LHCN-M2 (cell line): ENCODE measurements around the gene USP48. TPM values are rescaled to one million over a fixed set of nuclear protein-coding genes. Genes with fewer than 3 reads are reported as not detected.
"Not testable (repeated sequence)": the region's sequence is repeated elsewhere in the genome, so short reads cannot be mapped to it uniquely, and the experiment has no call there.

Experiments
- DNase-seq: peaks from one replicate; pipeline ENCODE4 v3.0.0-alpha.2; 2012; ENCODE audit warnings: low read depth
- total RNA-seq: library from RNA; depleted of rRNA; stranded (reverse); fragments of >200 nt; gene quantifications from 2 replicates; pipeline ENCODE4 v1.2.3, GENCODE V29; 2014

USP48 gene
- total RNA-seq, 1 experiment from 2014 or later: 25.1 TPM

DNA sequence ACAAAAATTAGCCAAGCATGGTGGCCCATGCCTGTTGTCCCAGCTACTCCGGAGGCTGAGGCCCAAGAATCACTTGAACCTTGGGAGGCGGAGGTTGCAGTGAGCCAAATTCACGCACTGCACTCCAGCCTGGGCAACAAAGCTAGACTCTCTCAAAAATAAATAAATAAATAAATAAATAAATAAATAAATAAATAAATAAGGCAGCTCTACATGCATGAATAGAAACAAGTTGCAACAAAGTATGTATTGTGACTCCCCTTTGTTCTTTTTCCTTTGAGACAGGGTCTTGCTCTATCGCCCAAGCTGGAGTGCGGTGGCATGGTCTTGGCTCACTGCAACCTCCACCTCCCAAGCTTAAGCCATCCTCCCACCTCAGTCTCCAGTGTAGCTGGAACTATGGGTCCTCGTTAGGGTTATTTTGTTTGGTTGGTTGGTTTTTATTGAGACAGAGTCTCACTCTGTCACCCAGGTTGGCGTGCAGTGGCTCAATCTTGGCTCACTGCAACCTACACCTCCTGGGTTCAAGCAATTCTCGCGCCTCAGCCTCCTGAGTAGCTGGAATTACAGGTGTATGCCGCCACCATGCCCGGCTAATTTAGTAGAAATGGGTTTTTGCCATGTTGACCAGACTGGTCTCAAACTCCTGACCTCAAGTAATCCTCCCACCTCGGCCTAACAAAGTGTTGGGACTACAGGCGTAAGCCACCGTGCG is 8.0 kb downstream of the USP48 start:
- no peak for DNase-seq

GRCh38 chr1:21773585-21773984 is 9.4 kb downstream of the USP48 start:
- no peak for DNase-seq

DNA sequence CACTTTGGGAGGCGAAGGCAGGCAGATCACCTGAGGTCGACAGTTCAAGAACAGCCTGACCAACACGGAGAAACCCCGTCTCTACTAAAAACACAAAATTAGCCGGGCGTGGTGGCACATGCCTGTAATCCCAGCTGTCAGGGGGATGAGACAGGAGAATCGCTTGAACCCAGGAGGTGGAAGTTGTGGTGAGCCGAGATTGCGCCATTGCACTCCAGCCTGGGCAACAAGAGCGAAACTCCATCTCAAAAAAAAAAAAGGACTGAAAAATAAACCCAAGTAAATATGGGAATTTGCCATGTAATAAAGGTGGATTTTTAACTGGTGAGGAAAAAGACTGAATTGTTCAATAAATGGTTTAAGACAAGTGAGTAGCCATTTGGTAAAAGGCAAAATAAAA is 11.3 kb downstream of the USP48 start:
- DNase-seq: not testable (repeated sequence)

DNA sequence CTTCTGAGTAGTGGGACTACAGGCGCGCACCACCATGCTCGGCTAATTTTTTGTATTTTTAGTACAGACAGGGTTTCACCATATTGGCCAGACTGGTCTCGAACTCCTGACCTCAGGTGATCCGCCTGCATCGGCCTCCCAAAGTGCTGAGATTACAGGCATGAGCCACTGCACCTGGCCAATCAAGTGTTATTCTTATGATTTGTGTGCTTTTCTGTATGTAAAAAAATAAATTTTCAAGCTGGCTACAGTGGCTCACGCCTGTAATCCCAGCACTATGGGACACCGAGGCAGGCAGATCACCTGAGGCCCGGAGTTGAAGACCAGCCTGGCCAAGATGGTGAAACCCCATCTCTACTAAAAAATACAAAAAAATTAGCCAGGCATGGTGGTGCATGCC is 12.3 kb downstream of the USP48 start:
- not testable (repeated sequence) for DNase-seq

DNA sequence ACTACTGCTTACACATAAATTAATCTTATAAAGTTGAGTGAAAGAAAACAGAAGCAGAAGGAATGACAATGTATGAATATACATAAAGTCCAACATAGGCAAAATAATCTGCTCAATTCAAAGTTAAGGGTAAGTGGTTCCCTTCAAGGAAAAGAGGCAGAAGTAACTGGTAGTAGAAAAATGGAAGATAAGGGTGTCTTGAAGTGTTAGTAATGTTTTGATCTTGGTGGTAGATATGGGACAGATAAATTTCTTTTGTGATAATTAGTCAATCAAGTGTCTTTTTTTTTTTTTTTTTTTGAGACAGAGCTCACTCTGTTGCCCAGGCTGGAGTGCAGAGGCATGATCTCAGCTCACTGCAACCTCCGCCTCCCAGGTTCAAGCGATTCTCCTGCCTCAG is 12.7 kb downstream of the USP48 start:
- DNase-seq: no peak

DNA sequence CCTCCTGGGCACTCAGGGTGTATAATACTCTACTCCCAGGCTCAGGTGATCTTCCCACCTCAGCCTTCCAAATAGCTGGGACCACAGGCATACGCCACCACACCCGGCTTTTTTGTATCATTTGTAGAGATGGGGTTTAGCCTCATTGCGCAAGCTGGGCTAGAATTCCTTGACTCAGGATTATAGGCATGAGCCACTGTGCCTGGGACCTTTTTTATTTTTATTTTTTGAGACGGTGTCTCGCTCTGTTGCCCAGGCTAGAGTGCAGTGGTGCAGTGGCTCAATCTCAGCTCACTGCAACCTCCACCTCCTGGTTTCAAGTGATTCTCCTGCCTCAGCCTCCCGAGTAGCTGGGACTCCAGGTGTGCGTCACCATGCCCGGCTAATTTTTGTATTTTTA is 15.8 kb downstream of the USP48 start:
- DNase-seq: not testable (repeated sequence)

GRCh38 chr1:21766210-21766609 is 16.7 kb downstream of the USP48 start:
- DNase-seq: no peak

- DNase-seq: peak; percentile 94
Observed at GRCh38 chr1:21764615-21765423, 18.1 kb downstream of the USP48 start.

GRCh38 chr1:21763694-21764419 is 19.1 kb downstream of the USP48 start:
- DNase-seq: no peak

- no peak for DNase-seq
Observed at GRCh38 chr1:21763236-21763635, 19.7 kb downstream of the USP48 start.

DNA sequence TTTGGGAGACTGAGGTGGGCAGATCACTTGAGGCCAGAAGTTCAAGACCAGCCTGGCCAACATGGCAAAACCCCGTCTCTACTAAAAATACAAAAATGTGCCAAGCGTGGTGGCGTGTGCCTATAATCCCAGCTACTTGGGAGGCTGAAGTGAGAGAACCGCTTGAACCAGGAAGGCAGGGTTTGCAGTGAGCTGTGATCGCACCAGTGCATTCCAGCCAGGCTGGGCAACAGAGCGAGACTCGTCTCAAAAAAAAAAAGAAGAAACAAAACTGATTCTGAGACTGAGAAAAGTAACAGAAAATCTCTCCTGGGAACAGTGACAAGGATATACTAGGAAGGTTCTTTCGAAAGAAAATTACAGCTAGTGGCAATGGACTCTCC is 20.9 kb downstream of the USP48 start:
- no peak for DNase-seq

- no peak for DNase-seq
Observed at GRCh38 chr1:21761052-21761451, 21.9 kb downstream of the USP48 start.

GRCh38 chr1:21759818-21760217 is 23.1 kb downstream of the USP48 start:
- DNase-seq: no peak

GRCh38 chr1:21759182-21759581 is 23.8 kb downstream of the USP48 start:
- DNase-seq: no peak

- DNase-seq: no peak
Observed at GRCh38 chr1:21758614-21759013, 24.3 kb downstream of the USP48 start.

DNA sequence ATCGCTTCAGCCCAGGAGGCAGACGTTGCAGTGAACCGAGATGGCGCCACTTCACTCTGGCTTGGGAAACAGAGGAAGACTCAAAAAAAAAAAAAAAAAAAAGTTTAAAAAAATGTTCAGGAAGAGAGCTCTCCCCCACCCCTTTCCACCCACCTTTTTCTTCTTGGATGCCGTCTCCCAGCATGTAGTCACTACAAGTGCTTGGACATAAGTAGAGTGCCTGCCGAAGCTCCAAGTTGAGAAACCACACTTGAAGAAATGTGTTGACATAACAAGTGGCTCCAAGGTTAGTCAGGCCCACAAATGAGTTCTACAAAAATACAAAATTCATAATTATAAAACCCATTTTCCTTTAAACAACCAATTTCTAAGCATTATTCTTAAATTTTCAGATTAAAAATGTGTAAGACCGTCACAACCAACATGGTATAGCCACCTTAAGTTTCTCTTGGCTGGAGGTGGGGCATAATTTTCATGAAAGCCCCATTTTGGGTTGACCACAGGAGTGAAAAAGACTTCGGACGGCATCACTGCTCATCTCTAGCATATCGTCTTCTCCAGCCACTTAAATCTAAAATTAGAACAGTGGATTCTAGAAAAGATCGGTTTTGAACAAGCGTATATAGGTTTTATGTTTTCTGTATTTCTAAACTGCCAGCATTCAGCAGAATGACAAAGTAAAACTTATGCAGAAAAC is 26.4 kb downstream of the USP48 start:
- no peak for DNase-seq

- DNase-seq: no peak
Observed at GRCh38 chr1:21755067-21755466, 27.9 kb downstream of the USP48 start.

GRCh38 chr1:21754583-21754982 is 28.4 kb downstream of the USP48 start:
- no peak for DNase-seq

DNA sequence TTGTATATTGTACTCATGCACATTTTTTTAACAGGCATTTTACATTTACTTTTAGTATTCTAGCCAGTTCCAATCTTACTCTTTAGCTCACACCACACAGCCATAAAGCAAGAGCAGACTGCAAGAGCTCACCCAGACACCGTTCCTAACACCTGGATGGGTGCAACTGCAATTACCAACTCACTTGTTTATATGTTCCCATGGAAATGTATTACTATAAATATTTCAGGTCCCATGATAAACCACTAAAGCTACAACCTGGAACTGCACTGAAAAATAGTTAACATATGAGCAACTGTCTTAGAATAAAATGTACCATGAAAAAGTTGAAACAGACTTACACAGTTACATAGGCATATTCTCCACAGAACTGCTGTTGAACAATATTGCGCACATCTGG is 30.8 kb downstream of the USP48 start:
- DNase-seq: no peak

DNA sequence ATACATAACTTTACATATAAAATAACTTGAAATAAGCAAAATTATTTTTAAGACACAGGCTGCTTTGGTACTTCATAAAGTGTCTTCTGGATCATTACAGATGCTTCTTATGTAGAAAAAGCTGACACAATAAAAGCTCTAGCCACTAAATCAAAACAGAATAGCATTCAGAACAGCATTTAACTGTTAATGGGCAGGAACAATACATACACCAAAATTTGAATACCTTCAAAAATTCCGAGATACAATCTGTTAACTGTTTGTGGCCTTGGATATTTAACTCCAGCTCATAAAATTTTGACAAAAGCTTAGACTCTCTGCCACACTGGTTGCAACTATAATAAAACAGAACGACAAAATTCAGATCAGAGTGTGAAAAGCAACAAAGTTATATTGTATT is 31.7 kb downstream of the USP48 start:
- no peak for DNase-seq

- no peak for DNase-seq
Observed at GRCh38 chr1:21750841-21751240, 32.1 kb downstream of the USP48 start.
